LoVo (cell line): Measurements from ENCODE around the gene CARD8.

Source experiments
- DNase-seq: peaks from one replicate; pipeline ENCODE4 v3.0.0-alpha.2; 2016; ENCODE audit warnings: low spot score

The CARD8 gene

DNA sequence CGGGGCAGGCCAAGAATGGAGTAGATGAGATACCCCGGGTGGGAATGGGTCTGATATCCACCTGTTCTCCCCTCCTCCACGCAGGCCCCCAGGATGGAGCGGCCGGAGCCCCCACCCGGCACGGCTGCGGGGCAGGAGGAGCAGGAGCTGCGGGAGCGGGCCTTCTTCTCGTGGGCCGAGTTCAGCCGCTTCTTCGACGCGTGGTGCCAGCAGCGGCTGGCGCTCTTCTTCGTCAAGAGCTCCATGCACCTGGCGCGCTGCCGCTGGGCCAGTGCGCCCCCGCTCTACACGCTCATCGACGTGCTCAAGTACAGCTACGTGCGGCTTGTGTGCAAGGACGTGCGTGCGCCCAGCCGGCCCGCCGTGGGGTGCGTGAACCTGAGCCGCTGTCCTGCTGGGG is 84.0 kb downstream of the CARD8 start:
- no peak for DNase-seq

DNA sequence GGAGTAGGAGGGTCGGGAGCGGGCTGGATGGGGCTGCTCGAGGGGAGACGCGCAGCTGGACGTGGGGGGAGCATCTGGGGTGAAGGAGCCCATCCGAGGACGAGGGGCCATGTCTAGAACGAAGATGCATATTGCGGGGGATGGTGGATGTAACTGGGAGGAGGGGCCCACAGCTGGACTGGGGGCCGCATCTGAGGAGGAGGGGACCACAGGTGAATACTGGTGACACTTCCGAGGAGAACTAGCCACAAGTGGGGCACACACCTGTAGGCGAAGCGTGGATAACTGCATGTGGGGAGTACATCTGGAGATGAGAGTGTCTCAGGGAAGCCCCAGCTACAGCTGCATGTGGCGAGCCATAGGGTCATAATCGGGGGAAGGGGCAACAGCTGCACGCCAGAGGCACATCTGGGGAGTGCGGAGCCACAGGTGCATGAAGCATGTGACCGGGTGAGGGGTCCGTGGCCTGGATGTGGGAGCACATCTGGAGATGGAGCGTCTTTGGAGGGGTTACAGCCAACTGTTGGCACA is 84.8 kb downstream of the CARD8 start:
- no peak for DNase-seq

- peak; percentile 94 for DNase-seq
Observed at GRCh38 chr19:48169939-48170803, 85.5 kb downstream of the CARD8 start, which contains the start of the genes LIG1 and ZSWIM9. Gene LIG1 (minus strand): TSS chr19:48170344. CDS start chr19:48165566, 4,778 bp downstream. Gene ZSWIM9 (plus strand): TSS chr19:48170680. CDS start chr19:48171803, 1,123 bp downstream.

GRCh38 chr19:48169578-48169938 is 86.2 kb downstream of the CARD8 start:
- peak; percentile 87 for DNase-seq

- DNase-seq = no peak
Observed at GRCh38 chr19:48168689-48169088, 87.0 kb downstream of the CARD8 start.

- DNase-seq = no peak
Observed at GRCh38 chr19:48158210-48158790, 97.4 kb downstream of the CARD8 start.
